GM19023 (cell line): ENCODE data around the gene GVQW3.
"Not testable (repeated sequence)": the region's sequence is repeated elsewhere in the genome, so short reads cannot be mapped to it uniquely, and the experiment has no call there.

Experiments used
- ATAC-seq: cut with Tn5 transposase; IDR thresholded peaks from one replicate; pipeline ENCODE4 v1.9.1; 2021; ENCODE audit warnings: mild to moderate bottlenecking, moderate library complexity; ENCODE audit not compliant: unreplicated experiment

Gene GVQW3

GRCh38 chr11:76382209-76382608 is 1.1 kb downstream of the GVQW3 start:
- ATAC-seq: no peak

DNA sequence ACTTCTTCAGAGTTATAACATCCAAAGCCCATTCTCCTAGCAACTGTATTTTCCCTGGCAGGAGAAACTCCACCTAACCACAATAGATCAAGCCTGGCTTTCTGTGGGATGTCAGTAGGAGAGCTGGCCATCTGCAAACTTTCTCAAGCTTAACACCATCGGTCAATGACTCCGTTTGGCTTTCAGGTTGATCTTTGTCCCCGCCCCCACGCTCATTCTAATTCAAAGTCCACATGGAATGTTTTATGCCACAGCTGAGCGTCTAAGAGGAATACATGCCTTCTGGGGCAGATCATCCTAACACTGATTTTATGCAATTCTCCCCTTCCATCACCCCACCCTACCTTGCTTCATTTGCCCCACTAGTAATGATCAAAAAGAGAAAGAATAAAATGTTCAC is 4.8 kb downstream of the GVQW3 start:
- ATAC-seq: no peak

- ATAC-seq: no peak
These were observed 7.3 kb downstream of the GVQW3 start for GRCh38 chr11:76388408-76388807.

GRCh38 chr11:76391021-76391420 is 9.9 kb downstream of the GVQW3 start:
- no peak for ATAC-seq

DNA sequence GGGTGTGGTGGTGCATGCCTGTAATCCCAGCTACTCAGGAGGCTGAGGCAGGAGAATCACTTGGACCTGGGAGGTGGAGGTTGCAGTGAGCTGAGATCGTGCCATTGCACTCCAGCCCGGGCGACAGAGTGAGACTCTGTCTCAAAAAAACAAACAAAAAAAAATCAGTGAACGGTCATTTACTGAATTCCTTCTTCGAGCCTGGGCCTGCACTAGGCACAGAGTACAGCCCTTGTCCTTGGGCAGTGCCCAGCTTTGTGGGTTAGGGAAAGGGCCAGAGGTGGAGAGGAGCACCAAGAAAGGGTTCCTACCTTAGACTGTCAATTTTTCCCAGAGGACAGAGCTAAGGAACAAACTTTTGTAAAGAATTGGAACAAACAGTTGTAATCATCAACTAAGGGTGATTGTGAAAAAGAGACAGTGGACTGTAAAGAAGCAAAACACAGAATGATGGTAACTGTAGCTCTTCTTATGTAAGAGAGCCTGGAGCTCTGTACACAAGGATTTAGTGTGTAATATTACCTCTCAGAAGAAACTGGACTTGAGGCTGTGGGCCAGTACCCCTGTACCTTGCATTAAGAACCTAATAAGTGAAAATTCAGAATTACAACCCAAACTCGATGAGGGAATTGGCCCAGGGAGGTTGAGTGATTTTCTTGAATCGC is 10.8 kb downstream of the GVQW3 start:
- ATAC-seq: no peak

- ATAC-seq: no peak
These were observed 11.7 kb downstream of the GVQW3 start for GRCh38 chr11:76392870-76393269.

- ATAC-seq: no peak
These were observed 13.3 kb downstream of the GVQW3 start for GRCh38 chr11:76394411-76394810.

- ATAC-seq: no peak
These were observed 14.2 kb downstream of the GVQW3 start for GRCh38 chr11:76395296-76395695.

- no peak for ATAC-seq
These were observed 16.3 kb downstream of the GVQW3 start for GRCh38 chr11:76397383-76397782.

DNA sequence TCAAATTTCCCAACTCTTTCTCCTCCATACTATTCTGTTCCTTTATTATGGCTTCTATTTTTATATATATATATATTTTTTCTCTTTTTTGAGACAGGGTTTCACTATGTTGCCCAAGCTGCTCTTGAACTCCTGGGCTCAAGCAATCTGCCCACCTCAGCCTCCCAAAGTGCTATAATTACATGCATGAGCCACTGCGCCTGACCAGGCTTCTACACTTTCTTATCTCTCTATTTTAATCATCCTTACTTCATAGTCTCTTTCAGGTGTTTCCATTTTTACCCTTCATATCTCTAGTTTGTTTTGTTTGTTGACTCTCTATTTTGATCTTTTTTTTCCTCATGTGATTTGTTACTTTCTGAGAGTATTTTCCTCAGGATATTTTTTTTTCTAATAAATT is 19.8 kb downstream of the GVQW3 start:
- ATAC-seq: no peak

DNA sequence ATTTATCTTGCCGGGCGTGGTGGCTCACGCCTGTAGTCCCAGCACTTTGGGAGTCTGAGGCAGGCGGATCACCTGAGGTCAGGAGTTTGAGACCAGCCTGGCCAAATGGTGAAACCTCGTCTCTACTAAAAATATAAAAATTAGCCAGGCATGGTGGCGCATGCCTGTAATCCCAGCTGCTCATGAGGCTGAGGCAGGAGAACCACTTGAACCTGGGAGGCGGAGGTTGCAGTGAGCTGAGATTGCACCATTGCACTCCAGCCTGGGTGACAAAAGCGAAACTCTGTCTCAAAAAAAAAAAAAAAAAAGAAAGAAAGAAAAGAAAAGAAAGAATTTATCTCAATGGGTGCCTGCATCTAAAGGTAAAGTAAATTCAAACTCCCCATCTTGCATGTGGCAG is 20.4 kb downstream of the GVQW3 start:
- not testable (repeated sequence) for ATAC-seq

DNA sequence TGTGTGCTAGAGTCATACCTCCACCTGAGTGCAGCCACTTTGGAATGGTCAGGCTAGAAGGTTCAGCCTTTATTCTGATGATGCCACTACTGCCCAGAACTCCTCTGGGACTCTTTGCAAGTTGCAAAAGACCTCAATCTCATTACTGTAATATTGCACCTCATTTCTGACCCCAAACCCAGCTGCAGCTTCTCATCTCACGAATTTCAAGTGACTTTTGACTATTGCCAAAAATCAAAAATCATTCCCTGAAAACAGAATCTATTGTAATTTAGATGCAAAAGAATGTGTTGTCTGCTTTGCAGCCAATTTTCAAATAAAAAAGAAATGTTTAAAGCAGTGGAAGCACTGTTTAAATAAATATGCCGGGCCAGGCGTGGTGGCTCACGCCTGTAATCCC is 25.2 kb downstream of the GVQW3 start:
- no peak for ATAC-seq

- no peak for ATAC-seq
These were observed 27.2 kb downstream of the GVQW3 start for GRCh38 chr11:76408171-76408965.

GRCh38 chr11:76410851-76411357 is 29.8 kb downstream of the GVQW3 start:
- no peak for ATAC-seq

DNA sequence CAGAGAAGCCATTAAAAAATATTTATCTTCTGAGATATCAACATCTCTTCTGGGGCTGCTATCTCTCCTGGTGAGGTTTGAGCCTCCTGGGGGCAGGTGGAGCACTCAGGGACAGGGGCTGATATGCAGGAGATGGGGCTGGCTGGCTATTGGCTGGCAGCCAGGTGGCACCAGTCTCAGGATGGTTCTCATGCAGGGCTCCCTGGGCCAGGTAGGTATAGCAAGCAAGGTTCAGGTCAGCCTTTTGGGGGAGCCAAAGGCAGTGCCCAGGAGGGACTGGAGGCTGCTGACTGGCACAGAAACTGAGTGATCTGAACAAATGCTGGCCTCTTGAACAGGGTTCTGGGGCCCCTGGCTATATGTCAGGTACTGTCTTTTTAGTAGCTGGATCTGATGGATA is 34.0 kb downstream of the GVQW3 start:
- no peak for ATAC-seq

DNA sequence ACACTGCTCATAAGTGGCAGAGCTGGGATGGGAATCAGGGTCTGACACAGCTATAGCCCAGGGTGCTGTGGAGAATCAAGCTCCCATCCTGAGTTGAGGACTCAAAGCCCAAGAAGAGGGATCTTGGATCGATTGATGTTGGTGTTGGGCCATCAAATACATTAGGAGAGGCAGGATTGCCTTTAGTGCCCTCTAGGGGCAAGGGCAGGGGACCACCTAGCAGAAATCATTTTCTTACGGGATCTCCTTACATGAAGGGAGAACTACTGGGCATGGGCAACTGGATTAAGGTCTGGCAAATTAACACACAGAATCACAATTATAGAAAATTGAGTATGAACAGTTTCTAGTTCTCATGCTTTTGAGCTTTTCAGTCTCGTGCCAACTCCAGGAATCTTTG is 38.8 kb downstream of the GVQW3 start:
- ATAC-seq: no peak

DNA sequence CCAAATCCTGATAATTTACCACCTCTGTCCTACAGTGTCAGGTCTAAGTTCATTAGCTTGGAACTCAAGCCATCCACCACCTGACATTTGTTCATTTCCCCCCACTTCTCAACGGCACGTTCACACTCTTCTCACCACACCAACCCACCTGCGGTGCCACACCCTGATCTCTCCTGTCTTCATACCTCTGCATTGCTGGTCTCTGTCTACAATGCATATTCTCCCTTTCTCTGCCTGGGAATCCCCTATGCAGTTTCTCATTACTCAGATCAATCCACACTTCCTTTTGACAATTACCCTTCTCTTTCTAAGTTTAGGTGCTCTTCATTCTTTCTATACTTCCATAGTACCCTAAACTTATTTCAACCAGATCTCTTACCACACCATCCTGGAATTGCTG is 43.3 kb downstream of the GVQW3 start:
- ATAC-seq: no peak

DNA sequence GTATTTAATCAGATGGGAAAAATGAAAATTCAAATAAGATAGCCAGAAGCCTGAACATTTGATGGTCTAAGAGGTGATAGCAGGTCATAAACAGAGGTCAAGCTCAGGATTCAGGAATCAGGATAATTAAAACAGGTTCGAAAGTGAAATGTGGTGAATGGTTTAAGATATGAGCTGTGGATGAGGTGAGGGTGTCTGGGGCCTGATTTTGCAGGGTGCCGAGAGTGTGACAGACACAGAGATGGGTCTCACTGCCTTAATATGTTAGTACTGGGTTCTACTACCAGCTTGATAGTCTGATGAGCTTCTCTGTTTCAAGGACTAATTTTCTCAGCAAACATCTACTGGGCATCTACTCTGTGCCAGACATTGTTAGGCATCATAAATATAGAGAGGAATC is 43.8 kb downstream of the GVQW3 start:
- no peak for ATAC-seq

DNA sequence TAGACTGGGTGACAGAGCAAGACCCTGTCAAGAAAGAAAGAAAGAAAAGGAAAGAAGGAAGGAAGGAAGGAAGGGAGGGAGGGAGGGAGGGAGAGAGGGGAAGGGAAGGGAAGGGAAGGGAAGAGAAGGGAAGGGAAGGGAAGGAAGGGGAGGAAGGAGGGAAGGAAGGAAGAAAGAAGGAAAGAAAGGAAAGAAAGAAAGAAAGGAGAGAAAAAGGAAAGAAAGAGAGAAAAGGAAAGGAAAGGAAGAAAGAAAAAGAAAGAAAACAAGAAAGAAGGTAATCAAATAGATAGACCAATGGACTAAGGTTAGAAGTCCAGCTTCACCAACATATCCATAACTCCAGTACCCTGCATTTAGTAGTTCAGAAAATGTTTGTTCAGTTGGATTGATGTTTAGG is 45.5 kb downstream of the GVQW3 start:
- no peak for ATAC-seq

- ATAC-seq: no peak
These were observed 54.9 kb downstream of the GVQW3 start for GRCh38 chr11:76436020-76436419.

DNA sequence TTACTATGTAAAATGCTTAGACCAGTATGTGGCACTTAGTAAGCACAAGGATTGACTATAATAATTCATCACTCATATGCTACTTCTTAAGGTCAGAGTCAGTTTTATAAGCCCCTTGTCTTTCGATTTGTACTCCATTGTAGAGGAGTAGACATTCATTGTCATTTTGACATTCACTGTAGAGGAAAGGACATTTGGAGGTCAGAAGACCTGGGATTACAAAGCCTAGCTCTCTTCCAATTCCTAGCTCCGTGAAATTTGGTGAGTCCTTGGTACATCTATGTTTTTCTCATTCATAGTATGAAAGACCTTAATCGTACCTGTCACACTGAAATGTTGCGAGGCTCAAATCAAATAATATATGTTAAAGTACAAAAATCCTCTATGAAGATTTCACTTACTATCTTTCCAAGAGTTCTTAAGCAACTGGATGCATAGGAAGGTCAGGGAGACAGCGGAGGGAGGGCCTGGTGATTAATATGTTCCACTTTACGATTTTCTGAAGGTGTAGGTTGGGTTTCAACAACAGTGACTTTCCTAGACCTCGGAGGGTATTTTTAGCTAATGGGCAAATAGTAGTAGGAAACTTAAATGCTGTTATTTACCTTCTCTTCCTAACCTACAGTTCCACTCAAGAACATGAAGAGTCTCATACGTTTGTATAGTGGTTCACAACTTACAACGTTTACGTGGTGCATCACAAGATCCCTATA is 62.3 kb downstream of the GVQW3 start:
- no peak for ATAC-seq

- no peak for ATAC-seq
These were observed 62.9 kb downstream of the GVQW3 start for GRCh38 chr11:76444065-76444383.
